H9 (cell line): ENCODE measurements around the gene GALNT9. TPM values are rescaled to one million over a fixed set of nuclear protein-coding genes. Genes with fewer than 3 reads are reported as not detected.

Experiments
- DNase-seq: peaks from one replicate; pipeline ENCODE4 v3.0.0-alpha.2; 2017
- H2AFZ ChIP-seq: one replicate; pipeline ENCODE4 v1.6.1; 2013; ENCODE audit warnings: mild to moderate bottlenecking, low read length, control low read depth, moderate library complexity
- H2AK5ac ChIP-seq: 2 replicates; pipeline ENCODE4 v1.6.1; 2013; ENCODE audit warnings: low read length, control low read depth, mixed read lengths; ENCODE audit not compliant: insufficient read length
- H2BK120ac ChIP-seq: one replicate; pipeline ENCODE4 v1.6.1; 2013; ENCODE audit warnings: low read depth, mild to moderate bottlenecking, low read length, control low read depth, inconsistent platforms; ENCODE audit not compliant: poor library complexity, severe bottlenecking
- H2BK12ac ChIP-seq: 2 replicates; pipeline ENCODE4 v1.6.1; 2013; ENCODE audit warnings: low read length, control low read depth, mixed read lengths, low read depth; ENCODE audit not compliant: insufficient read length
- H2BK15ac ChIP-seq: 2 replicates; pipeline ENCODE4 v1.6.1; 2013; ENCODE audit warnings: low read depth, low read length, control low read depth
- H2BK20ac ChIP-seq: one replicate; pipeline ENCODE4 v1.6.1; 2013; ENCODE audit warnings: low read depth, mild to moderate bottlenecking, low read length, control low read depth, inconsistent platforms; ENCODE audit not compliant: poor library complexity, severe bottlenecking
- H2BK5ac ChIP-seq: 2 replicates; pipeline ENCODE4 v1.6.1; 2013; ENCODE audit warnings: low read length, control low read depth, mixed read lengths; ENCODE audit not compliant: insufficient read length
- H3K14ac ChIP-seq: 2 replicates; pipeline ENCODE4 v1.6.1; 2013; ENCODE audit warnings: low read length, control low read depth; ENCODE audit not compliant: insufficient read depth
- H3K18ac ChIP-seq: 2 replicates; pipeline ENCODE4 v1.6.1; 2013; ENCODE audit warnings: low read depth, mild to moderate bottlenecking, mixed read lengths, low read length, control low read depth; ENCODE audit not compliant: insufficient read length
- H3K23ac ChIP-seq: 2 replicates; pipeline ENCODE4 v1.6.1; 2013; ENCODE audit warnings: low read length, control low read depth, mixed read lengths, low read depth; ENCODE audit not compliant: insufficient read length
- H3K23me2 ChIP-seq: 2 replicates; pipeline ENCODE4 v1.6.1; 2013; ENCODE audit warnings: low read depth, mild to moderate bottlenecking, mixed read lengths, low read length, control low read depth; ENCODE audit not compliant: insufficient read length, poor library complexity, severe bottlenecking
- H3K27ac ChIP-seq: 2 replicates; pipeline ENCODE4 v1.5.1; 2013; ENCODE audit warnings: low read length, control low read depth, mixed read lengths, low read depth; ENCODE audit not compliant: insufficient read length
- H3K27me3 ChIP-seq: 2 replicates; pipeline ENCODE4 v1.6.1; 2013; ENCODE audit warnings: low read length, control low read depth, inconsistent platforms; ENCODE audit not compliant: insufficient read depth
- H3K4ac ChIP-seq: 2 replicates; pipeline ENCODE4 v1.6.1; 2013; ENCODE audit warnings: low read depth, mild to moderate bottlenecking, control low read depth, inconsistent platforms, low read length, moderate library complexity
- H3K4me1 ChIP-seq: 2 replicates; pipeline ENCODE4 v1.6.1; 2013; ENCODE audit warnings: low read length, control low read depth, inconsistent platforms; ENCODE audit not compliant: insufficient read depth
- H3K4me2 ChIP-seq: 2 replicates; pipeline ENCODE4 v1.6.1; 2013; ENCODE audit warnings: low read length, control low read depth, mixed read lengths; ENCODE audit not compliant: insufficient read length, insufficient read depth
- H3K56ac ChIP-seq: 2 replicates; pipeline ENCODE4 v1.6.1; 2013; ENCODE audit warnings: low read depth, mild to moderate bottlenecking, mixed read lengths, low read length, control low read depth; ENCODE audit not compliant: insufficient read length
- H3K79me1 ChIP-seq: 2 replicates; pipeline ENCODE4 v1.6.1; 2013; ENCODE audit warnings: low read depth, mild to moderate bottlenecking, moderate library complexity, low read length, control low read depth, inconsistent platforms; ENCODE audit not compliant: insufficient read depth, poor library complexity, severe bottlenecking
- H3K79me2 ChIP-seq: 2 replicates; pipeline ENCODE4 v1.6.1; 2013; ENCODE audit warnings: low read length, control low read depth, inconsistent platforms; ENCODE audit not compliant: insufficient read depth
- H3K9ac ChIP-seq: 2 replicates; pipeline ENCODE4 v1.6.1; 2013; ENCODE audit warnings: low read length, control low read depth, mixed read lengths; ENCODE audit not compliant: insufficient read length; ENCODE audit errors: extremely low read depth
- H3K9me3 ChIP-seq: one replicate; pipeline ENCODE4 v1.6.1; 2013; ENCODE audit warnings: low read depth, low read length, inconsistent platforms; ENCODE audit not compliant: control insufficient read depth
- H3T11ph ChIP-seq: one replicate; pipeline ENCODE4 v1.6.1; 2013; ENCODE audit warnings: mild to moderate bottlenecking, low read length, control low read depth, inconsistent platforms
- H4K20me1 ChIP-seq: one replicate; pipeline ENCODE4 v1.6.1; 2013; ENCODE audit not compliant: control insufficient read depth, insufficient read length, insufficient read depth
- H4K5ac ChIP-seq: 2 replicates; pipeline ENCODE4 v1.6.1; 2013; ENCODE audit warnings: low read depth, mild to moderate bottlenecking, mixed read lengths, low read length, control low read depth; ENCODE audit not compliant: insufficient read length
- H4K8ac ChIP-seq: replicated peaks from 2 replicates; pipeline ENCODE4 v1.6.1; 2013; ENCODE audit warnings: low read length, control low read depth, mixed read lengths, low read depth; ENCODE audit not compliant: insufficient read length
- H4K91ac ChIP-seq: 2 replicates; pipeline ENCODE4 v1.6.1; 2013; ENCODE audit warnings: low read depth, mild to moderate bottlenecking, moderate library complexity, mixed read lengths, low read length, control low read depth; ENCODE audit not compliant: insufficient read length
- H3K27ac Mint-ChIP-seq, 3 experiments: 2 replicates in 2 of 3; 3 replicates in 1 of 3; pipeline ENCODE4 v1.8.0; 2020 to 2021; ENCODE audit warnings: mixed read lengths in 3 of 3, mild to moderate bottlenecking in 1 of 3, moderate library complexity in 1 of 3
- H3K27me3 Mint-ChIP-seq: 2 replicates; pipeline ENCODE4 v1.8.0; 2021; ENCODE audit warnings: low read depth, mild to moderate bottlenecking, moderate library complexity, mixed read lengths
- H3K36me3 Mint-ChIP-seq, 3 experiments: 2 replicates in 2 of 3; 3 replicates in 1 of 3; pipeline ENCODE4 v1.8.0; 2020 to 2021; ENCODE audit warnings: low read depth in 3 of 3, mixed read lengths in 3 of 3; ENCODE audit not compliant: insufficient read depth in 1 of 3
- H3K4me1 Mint-ChIP-seq, 2 experiments: 2 replicates each; pipeline ENCODE4 v1.8.0; 2020; ENCODE audit warnings: mixed read lengths in 2 of 2
- H3K4me3 Mint-ChIP-seq, 2 experiments: 2 replicates in 1 of 2; 3 replicates in 1 of 2; pipeline ENCODE4 v1.8.0; 2020 to 2021; ENCODE audit warnings: mild to moderate bottlenecking in 2 of 2, mixed read lengths in 2 of 2, moderate library complexity in 1 of 2
- H3K9me3 Mint-ChIP-seq, 2 experiments: 2 replicates in 1 of 2; 3 replicates in 1 of 2; pipeline ENCODE4 v1.8.0; 2020; ENCODE audit warnings: mild to moderate bottlenecking in 2 of 2, mixed read lengths in 2 of 2, moderate library complexity in 1 of 2
- CTCF ChIP-seq: fragments of 200-600 bp; sonication (generic); conservative IDR thresholded peaks from 3 replicates; pipeline ENCODE4 v1.8.0; 2021; ENCODE audit warnings: antibody characterized with exemption, mild to moderate bottlenecking
- WGBS: extraction: QIAGEN DNeasy Blood & Tissue Kit; methylation state at CpG from one replicate; pipeline ENCODE4 v1.1.7; 2013; ENCODE audit warnings: missing lambda C conversion rate, low lambda C conversion rate, mixed read lengths; ENCODE audit not compliant: insufficient read length; ENCODE audit errors: extremely low coverage; 5-methylcytosine and 5-hydroxymethylcytosine counted together
- total RNA-seq: library from RNA; stranded (reverse); gene quantifications from 2 replicates; pipeline ENCODE4 v1.2.1, GENCODE V29; 2021

The GALNT9 gene
- total RNA-seq, 1 experiment from 2014 or later = 0.35 TPM

DNA sequence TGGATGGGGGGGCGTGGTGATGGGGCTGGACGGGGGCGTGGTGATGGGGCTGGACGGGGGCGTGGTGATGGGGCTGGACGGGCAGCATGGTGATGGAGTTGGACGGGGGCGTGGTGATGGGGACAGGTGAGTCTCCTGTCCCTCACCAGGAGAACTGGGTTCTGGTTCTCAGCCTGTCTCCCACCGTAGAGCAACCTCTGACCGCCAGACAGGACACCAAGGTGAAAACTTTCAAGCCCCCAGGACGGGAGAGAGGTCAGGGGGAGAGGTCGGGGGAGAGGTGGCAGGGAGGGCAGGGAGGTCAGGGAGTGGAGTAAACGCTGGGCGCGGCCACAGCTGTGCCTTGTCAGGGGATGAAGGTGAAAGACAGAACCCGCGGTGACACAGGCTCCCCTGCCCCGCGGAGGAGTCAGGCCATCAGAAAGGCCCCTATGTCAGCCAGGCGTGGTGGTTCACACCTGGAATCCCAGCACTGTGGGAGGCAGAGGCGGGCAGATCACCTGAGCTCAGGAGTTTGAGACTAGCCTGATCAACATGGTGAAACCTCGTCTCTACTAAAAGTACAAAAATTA is 84.6 kb downstream of the GALNT9 start:
- Histone ChIP-seq H3K23ac (no peak overlapping the region), H4K5ac (no peak overlapping the region), H2BK5ac (no peak overlapping the region), H2AK5ac (no peak overlapping the region), H3K18ac (no peak overlapping the region), H3K27ac (no peak overlapping the region), H4K8ac (no peak overlapping the region), H2AFZ (no peak overlapping the region), H4K20me1 (no peaks in the 10 kb centered on the region), H2BK15ac (no peak overlapping the region), H2BK20ac (no peak overlapping the region), H4K91ac (no peak overlapping the region), H3K9me3 (no peaks in the 10 kb centered on the region), H3K79me1 (no peaks in the 10 kb centered on the region), H3K14ac (no peak overlapping the region), H3K79me2 (no peaks in the 10 kb centered on the region), H3K56ac (no peak overlapping the region), H2BK12ac (no peak overlapping the region), H3K9ac (no peak overlapping the region), H3K4me2 (no peak overlapping the region), H3T11ph (no peak overlapping the region), H2BK120ac (no peak overlapping the region), H3K23me2 (no peaks in the 10 kb centered on the region), H3K4ac (no peak overlapping the region), H3K4me1 (no peaks in the 10 kb centered on the region), H3K27me3 (no peaks in the 10 kb centered on the region; the same call in 1 of the 2 replicates)
- no peak for DNase-seq
- no CpG with 5 or more reads among the region's 22 CpGs for WGBS
- Mint-ChIP-seq H3K4me3 (no peak overlapping the region), H3K27me3 (peaks cover 50% of the 10 kb centered on the region), H3K27ac (no peak overlapping the region), H3K4me1 (peaks cover 7 to 10% of the 10 kb centered on the region in 2 experiments), H3K36me3 (no peaks in the 10 kb centered on the region; a peak in 1 of 7 replicates), H3K9me3 (peaks cover 0 to 3% of the 10 kb centered on the region in 2 experiments; a peak in 1 of 5 replicates)
- no peak for TF ChIP-seq CTCF
